HG03520 (cell line): Measurements from ENCODE around the gene TNRC6C.
"Not testable (repeated sequence)": the region's sequence is repeated elsewhere in the genome, so short reads cannot be mapped to it uniquely, and the experiment has no call there.

Experiments
- ATAC-seq: cut with Tn5 transposase; IDR thresholded peaks from one replicate; pipeline ENCODE4 v1.9.1; 2021; ENCODE audit warnings: mild to moderate bottlenecking, moderate library complexity; ENCODE audit not compliant: unreplicated experiment

Gene TNRC6C

DNA sequence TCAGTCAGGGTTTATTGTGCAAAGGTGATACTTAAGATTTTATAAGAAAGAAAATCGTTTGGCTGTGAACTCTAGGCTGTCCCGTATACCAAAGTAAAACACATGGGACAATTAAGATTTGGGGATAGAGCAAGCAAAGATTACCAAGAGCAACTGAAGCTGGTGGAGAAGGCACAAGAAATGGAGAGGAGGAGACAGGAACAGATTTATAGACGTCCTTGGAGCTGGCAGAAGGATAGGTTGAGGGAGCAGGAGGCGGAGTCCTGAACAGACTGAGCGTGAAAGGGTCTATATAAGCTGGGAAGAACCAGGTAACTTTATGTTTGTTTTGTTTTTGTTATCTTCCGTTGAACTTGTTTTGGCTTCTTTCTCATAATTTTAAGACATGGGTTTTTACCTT lies 3.8 kb downstream of the TNRC6C start:
- ATAC-seq: no peak

DNA sequence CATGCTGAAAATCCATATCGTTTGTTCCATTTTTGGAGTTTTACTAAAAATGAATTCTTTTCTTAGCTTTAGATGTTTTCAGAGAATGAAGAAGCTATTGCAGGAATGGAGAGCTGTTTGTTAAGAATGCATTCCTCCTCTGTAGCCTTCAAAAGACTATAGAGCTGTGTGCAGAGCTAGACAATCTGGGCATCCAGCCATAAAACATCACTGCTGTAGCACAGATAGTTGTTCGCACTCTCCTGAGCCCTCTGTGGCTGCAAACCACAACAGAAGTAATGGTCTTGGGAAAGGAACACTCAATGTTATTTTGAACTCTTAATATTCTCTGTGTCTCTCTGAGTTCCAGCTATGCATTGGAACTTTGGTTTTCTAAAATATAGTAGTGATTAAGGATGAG lies 4.9 kb downstream of the TNRC6C start:
- no peak for ATAC-seq

DNA sequence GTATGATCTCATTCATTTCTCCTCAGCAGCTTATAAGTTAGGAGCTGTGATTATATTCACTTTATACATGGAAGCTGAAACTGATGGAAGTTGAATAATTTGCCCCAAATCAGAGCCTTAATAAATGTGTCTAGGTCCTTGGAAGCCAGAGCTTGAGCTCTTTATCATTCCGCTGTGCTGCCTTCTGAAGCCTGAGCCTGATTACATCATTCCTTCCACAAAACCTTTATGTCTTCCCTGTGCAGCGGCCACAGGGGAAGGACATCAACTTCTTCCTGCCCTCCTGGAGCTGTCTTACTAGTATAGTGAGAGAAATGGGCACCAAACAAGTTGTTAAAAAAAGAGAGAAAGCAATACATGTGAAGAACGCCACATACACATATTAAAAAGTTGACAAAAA lies 6.8 kb downstream of the TNRC6C start:
- no peak for ATAC-seq

DNA sequence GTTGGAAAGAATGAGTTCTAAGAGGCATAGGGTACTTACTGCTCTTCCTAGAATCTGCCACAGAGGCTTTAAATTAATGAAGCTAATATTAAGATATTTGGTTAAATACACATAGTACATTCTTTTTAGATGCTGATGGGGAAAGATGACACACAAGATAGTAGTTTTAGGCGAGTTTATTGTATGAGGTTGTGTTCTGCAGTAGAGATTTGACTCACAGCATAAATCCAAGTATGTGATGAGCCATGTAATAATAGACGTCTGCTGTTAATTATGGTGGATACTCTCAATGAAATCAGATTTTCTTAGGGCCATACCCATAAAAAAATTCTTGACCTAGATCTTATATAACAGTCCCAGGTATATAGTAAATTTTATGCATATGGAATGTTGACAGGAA lies 8.0 kb downstream of the TNRC6C start:
- ATAC-seq: no peak

DNA sequence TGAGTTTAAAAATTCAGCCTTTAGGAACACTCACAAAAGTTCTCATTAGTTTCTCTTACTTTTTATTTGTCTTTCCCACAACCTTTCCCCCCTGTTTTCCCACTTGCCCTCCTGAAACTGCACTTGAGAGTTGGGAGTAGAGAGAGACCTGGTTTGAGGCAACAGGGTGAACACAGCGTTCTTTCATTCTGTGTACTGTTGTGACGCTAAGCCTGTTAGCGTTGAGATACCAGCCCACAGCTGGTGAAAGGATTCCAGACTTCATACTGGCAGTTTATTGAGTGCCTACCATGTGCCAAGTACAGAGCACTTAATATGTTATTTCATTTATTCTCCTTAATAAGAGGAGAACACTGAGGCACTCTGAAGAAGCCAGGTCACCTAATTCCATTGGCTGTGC lies 10.3 kb downstream of the TNRC6C start:
- no peak for ATAC-seq

DNA sequence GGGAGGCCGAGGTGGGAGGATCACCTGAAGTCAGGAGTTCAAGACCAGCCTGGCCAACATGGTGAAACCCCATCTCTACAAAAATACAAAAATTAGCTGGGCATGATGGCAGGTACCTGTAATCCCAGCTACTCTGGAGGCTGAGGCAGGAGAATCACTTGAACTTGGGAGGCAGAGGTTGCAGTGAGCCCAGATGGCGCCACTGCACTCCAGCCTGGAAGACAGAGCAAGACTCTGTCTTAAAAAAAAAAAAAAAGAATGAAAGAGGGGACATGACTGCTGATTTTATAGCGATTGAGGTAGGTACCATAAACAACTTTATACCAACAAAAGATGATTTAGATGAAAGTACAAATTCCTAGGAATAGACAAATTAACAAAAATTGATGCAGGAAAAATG lies 13.8 kb downstream of the TNRC6C start:
- ATAC-seq: not testable (repeated sequence)

DNA sequence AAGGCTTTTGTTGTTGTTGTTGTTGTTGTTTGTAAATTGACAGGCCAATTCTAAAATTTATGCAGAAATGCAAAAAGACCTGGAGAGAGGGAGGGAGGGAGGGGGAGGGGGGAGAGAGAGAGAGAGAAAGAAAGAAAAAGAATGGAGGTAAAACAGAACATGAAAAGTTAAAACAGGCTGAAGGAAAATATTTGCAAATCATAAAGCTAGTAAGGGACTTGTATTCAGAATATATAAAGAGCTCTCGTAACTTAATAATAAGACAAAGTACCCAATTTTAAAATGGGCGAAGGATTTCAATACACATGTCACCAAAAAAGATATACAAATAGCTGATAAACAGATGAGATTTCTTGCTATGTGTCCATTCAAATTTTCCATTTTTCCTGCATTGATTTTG lies 15.4 kb downstream of the TNRC6C start:
- ATAC-seq: no peak

DNA sequence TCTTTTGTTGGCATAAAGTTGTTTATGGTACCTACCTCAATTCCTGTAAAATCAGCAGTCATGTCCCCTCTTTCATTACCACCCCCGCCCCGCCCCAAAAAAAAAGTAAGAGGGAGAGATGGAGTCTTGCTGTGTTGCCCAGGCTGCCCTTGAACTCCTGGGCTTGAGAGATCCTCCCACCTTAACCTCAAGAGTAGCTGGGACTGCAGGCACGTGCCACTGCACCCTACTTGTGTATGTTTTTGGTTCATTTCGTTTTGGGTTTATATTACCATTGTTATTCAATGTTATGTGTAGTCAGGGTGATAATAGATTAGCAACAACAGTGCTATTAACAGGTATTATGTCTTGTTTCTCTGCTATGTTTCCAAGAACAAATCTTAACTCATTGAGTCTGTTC lies 15.9 kb downstream of the TNRC6C start:
- ATAC-seq: no peak

DNA sequence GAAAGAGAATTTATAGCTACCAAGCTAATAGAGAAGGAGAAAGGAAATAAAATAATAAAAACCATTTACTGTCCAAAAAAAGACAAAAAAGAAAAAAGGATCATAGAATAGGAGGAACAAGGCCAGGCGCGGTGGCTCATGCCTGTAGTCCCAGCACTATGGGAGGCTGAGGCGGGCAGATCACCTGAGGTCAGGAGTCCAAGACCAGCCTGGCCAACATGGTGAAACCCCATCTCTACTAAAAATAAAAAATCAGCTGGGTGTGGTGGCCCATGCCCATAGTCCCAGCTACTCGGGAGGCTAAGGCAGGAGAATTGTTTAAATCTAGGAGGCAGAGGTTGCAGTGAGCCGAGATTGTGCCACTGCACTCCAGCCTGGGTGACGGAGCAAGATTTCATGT lies 23.9 kb downstream of the TNRC6C start:
- not testable (repeated sequence) for ATAC-seq

DNA sequence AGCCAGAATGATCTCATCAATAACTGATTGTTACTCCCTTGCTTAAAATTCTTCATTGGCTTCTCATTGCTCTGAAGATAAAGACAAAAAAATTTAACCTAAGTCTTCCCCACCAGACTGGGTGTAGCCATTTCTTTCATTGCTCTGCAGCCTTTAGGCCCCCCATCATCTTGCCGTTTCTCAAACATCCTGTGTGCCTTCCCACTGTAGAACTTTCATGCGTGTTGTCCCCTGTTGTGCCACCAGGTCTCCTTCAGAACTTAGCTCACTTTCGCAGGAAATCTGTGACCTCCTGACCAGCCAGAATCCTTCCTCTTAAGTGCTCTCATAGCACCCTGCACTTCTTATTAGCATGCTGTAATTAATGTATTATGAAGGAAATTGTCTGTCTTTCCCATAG lies 31.8 kb downstream of the TNRC6C start:
- no peak for ATAC-seq

DNA sequence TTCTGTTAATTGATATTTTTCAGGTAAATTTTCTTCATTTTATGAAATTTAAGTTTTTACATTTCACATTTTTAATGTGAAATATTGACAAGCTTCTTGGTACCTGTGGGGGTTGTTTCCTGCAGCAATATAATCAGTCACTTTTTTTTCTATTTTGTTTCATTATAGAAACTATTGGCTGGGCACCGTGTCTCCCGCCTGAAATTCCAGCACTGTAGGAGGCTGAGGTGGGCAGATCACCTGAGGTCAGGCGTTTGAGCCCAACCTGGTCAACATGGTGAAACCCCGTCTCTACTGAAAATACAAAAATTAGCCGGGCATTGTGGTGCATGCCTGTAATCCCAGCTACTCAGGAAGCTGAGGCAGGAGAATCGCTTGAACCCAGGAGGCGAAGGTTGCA lies 35.2 kb downstream of the TNRC6C start:
- ATAC-seq: not testable (repeated sequence)

DNA sequence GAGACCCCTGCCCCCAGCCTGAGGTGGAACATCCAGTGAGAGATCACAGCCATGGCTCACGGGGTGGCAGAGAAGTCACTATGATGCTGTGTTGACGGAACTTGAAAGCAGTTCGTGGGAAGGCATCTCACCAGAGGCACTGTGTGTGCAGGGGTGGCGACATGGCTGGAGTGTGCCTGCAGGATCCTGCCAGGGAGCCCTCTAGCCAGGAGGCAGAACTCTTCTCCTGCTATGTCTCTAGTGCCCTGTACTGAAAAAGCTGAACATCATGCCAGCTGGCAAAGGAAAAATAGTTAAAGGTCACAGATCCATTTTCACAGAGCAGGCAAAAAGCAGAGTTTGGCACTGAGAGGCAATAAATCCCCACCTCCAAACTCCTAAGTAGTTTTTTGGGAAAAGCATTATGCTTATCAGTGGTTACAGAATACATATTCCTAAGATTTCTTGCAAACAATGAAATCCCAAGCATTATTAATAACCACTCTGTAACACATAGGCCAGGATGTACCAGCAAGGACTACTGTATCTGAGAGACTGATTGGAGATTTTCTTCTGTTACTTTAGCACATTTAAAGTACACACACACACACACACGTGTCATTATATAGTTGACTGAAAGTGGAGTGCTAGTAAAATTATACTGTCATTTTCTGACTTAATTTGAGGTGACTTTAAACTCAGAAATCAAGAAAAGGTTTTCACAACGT lies 36.8 kb downstream of the TNRC6C start:
- ATAC-seq: no peak

DNA sequence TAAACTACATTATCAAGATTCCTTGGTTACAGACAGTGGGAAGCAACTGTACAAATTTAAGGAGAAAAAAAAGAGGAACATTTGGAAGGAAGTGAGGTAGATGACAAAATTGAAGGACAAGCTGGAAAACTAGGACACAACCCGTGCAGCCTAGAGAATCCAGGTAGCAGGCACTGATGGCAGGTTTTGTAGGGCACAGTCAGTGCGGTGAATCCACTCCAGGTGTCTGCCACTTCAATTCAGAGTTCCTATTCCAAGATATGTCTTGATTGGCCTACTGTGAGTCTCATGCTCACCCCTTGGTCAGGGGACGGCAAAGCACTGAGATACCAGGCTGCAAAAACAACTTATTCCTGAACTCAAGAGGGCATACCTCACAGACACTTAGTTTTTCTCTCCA lies 37.8 kb downstream of the TNRC6C start:
- ATAC-seq: no peak

DNA sequence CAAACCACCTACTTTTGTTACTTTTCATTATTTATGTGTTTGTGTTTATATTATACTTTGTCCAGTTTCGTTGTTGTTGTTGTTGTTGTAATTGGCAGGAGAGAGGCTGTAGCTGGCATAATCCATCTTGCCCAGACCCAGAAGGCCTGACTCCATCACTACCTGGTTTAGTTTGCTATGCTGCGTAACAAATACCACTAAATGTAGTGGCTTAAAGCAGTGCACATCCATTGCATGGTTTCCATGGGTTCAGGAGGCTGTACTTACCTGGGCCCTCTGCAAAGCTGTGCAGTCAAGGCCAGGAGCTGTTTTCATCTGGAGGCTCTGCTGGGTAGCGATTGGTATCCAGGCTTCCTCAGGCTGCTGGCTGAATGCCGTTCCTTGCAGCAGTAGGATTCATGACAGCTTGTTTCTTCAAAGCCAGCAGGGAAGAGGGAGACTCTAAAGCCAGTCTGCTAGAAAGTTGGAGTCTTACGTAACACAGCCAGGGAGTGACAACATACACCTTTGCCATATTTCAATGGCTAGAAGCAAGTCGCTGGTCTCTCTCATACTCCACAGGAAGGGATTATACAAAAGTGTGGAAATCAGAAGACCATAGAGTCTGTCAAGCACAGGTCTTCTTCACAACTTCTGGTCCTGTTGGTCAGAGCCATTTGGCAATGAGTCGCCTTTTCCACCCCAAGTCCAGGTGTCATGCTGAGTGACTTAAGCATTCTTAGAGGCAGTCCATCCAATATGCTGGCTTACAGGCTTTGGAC lies 41.1 kb downstream of the TNRC6C start:
- ATAC-seq: no peak

DNA sequence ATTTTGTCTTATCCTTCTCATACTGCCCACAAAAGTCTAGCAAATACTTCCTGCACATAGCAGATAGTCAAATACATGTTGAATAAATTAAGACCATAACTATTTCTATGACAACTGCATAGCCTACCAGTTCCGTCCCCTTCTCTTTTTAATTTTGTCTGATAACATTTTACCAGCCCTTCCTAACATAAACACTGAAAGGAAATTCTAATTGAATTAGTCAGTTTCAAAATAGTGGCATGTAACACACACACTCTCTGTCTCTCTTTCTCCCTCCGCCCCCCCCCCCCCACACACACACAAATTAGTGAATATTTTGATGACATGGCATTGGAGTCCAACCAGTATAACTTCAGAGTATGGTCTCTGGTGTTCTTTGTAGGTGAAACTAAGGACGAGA lies 41.8 kb downstream of the TNRC6C start:
- ATAC-seq: no peak

DNA sequence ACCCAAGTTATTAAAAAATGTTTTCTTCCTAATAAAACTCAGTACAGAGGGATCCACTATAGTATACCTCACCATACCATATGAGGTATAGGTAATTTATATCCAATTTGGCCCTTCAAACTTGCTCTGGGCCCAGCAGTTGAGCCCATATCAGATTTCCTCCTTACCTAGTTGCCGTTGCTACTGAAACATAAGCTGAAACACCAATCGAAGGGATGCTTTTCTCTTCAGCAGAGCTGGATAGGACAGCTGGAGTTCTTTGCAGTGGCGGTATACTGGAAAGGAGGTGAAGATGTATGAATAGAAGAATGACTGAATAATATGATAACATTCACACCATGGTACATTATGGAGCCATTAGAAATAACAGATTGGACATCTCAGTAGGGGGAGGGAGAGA lies 42.7 kb downstream of the TNRC6C start:
- no peak for ATAC-seq

DNA sequence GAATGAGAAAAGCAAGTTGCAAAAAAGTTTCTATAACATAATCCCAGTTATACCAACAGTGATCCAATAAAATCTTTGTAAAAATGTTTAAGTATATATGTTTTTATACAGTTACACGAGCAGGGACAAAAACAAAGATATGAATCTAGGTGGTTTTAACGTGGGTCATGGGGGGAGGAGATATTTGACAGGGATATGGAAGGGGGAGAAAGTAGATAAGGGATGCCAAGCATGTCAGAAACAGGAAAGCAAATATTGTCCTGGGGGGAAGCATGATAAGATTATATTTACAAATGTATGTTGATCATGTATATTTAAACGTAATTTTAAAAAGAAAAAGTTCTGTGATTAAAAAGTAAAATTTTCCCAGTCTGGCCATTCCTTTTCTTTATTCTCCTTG lies 43.1 kb downstream of the TNRC6C start:
- no peak for ATAC-seq

DNA sequence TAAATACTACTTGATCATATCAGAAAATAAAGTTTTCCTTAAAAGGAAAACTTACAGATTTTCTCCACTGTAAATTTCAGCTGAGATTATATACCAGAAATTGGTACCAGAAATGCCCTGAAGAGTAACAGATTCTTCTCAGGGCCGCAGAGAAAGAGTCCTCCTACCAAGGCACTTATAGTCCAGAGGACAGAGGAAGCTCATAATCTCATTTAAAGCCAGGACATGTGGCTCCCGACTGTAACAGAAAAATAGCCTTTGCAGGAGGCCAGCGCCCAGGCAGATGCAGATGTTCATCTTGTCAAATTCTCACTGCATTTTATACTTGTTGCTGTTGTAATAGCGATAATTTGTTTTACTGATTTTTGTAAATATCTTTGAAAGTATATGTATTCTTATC lies 43.7 kb downstream of the TNRC6C start:
- no peak for ATAC-seq

DNA sequence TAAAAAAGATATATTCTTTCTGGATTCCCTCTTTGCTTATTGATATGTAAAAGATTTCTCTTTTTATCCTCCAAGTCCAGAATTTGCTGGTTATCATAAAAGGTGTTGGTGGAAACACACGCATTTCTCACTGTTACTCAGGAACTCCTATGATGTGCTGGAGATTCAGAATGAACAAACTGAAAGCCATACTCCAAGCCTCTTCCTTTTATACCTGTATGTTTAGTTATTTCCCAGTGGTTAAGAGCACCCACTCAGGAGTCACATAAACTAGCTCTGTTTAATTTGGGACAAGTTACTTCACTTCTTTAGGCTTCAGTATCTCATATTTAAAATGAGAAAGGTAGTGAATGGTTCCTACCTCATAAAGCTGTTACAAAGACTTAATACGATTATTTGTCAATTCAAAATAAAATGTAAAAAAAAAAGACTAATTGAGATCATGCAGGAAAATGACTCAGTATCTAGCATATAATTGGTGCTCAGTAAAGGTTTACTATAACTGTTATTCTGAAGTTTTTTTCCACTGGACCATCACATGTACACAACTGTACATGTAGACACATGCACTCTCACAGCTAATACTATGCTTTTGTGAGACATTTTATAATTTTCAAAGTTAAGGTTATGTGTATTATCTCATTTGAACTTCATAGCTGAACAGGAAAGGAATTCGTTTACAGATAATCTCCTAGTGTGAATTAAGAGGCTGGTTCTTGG lies 47.1 kb downstream of the TNRC6C start:
- ATAC-seq: no peak

DNA sequence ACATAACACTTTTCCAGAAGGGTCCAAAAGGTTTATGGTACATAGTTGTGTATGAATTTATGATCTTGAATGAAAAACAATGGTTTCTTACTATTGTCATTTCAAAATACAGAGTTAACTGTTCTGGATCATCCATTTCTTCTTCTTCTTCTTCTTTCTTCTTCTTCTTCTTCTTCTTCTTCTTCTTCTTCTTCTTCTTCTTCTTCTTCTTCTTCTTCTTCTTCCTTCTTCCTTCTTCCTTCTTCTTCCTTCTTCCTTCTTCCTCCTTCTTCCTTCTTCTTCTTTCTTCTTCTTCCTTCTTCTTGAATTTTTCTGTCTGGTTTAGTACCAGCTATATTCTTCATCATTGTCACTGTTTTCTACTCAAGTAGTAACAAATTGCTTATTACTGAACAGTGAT lies 47.8 kb downstream of the TNRC6C start:
- ATAC-seq: no peak

DNA sequence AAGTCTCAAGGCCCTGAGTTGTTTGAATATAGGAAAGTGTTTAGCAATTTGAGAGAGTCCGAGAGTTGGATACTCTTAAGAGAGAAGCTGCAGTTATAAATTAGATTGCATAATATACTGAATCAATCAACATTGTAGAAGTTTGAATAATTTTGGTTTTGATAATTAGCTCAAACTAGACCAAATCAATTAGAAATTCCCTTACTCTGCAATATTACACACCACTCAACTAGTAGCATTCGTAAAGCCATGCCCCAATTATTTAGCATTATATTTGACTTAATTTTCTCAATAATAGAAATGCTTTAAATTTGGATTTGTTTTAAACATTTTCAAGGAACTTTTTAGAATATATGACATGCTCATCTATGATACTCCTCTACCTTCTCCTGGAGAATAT lies 49.1 kb downstream of the TNRC6C start:
- ATAC-seq: no peak

DNA sequence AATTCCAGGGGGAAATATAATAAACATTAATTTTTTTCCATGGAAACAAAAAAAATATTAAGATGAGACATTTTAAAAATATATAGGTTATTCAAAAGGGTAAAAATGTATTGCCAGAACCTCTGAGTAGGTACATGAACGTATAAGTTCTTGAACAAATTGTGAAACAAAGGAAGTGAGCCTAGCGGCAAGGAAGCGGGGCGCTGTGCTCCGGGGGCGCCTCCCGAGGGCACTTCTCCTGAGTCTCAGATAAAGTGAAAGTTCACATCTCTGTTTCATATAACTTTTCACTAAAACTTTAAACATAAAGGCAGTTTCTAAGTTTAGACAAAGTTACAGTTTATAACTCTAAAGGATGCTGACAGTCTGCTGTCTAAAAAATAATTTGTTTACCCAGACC lies 52.3 kb downstream of the TNRC6C start:
- no peak for ATAC-seq
